ENCODE results near the gene ZNF689.

The ZNF689 gene

GRCh38 chr16:30628628-30629540, 18.7 kb upstream of the ZNF689 start:
- TF ChIP-seq JUND (IDR thresholded peaks at IDR 0.05; ENCODE audit: low read depth) = no peak
- peak; percentile 48 to 87 for DNase-seq (ENCODE audit: low read depth in 1 of 2, low spot score in 1 of 2)
- in situ Hi-C loops (cut with HindIII; ENCODE audit: low pct_unique_long_range_greater_than_20kb, low sequenced_read_pairs) = loop anchor here (25.0 kb wide), 1 partner anchor 192 kb away; the partner anchor contains the start of genes DCTPP1 and SEPHS2

- TF ChIP-seq JUND (IDR thresholded peaks at IDR 0.05; ENCODE audit: low read depth) = no peak
- in situ Hi-C loops (cut with HindIII; ENCODE audit: low pct_unique_long_range_greater_than_20kb, low sequenced_read_pairs) = loop anchor here (25.0 kb wide), 1 partner anchor 189 kb away; the partner anchor contains the start of genes DCTPP1 and SEPHS2
- no peak for DNase-seq (ENCODE audit: low read depth in 1 of 2, low spot score in 1 of 2)
These were observed 16.0 kb upstream of the ZNF689 start for GRCh38 chr16:30626236-30626635.

- peak in 1 of 2 experiments; percentile 60 for DNase-seq (ENCODE audit: low read depth in 1 of 2, low spot score in 1 of 2)
- in situ Hi-C loops (cut with HindIII; ENCODE audit: low pct_unique_long_range_greater_than_20kb, low sequenced_read_pairs) = no loop called here
- no peak for TF ChIP-seq JUND (IDR thresholded peaks at IDR 0.05; ENCODE audit: low read depth)
These were observed 13.5 kb upstream of the ZNF689 start for GRCh38 chr16:30623536-30624283.

- in situ Hi-C loops (cut with HindIII; ENCODE audit: low pct_unique_long_range_greater_than_20kb, low sequenced_read_pairs) = no loop called here
- no peak for TF ChIP-seq JUND (IDR thresholded peaks at IDR 0.05; ENCODE audit: low read depth)
- DNase-seq (ENCODE audit: low read depth in 1 of 2, low spot score in 1 of 2) = no peak
These were observed 12.4 kb upstream of the ZNF689 start for GRCh38 chr16:30622455-30623032.

- TF ChIP-seq JUND (IDR thresholded peaks at IDR 0.05; ENCODE audit: low read depth) = no peak
- in situ Hi-C loops (cut with HindIII; ENCODE audit: low pct_unique_long_range_greater_than_20kb, low sequenced_read_pairs) = no loop called here
- DNase-seq (ENCODE audit: low read depth in 1 of 2, low spot score in 1 of 2) = peak in 1 of 2 experiments; percentile 30
These were observed 11.6 kb upstream of the ZNF689 start for GRCh38 chr16:30621765-30622164.

- in situ Hi-C loops (cut with HindIII; ENCODE audit: low pct_unique_long_range_greater_than_20kb, low sequenced_read_pairs) = no loop called here
- TF ChIP-seq JUND (IDR thresholded peaks at IDR 0.05; ENCODE audit: low read depth) = no peak
- peak in 1 of 2 experiments; percentile 57 for DNase-seq (ENCODE audit: low read depth in 1 of 2, low spot score in 1 of 2)
These were observed 10.0 kb upstream of the ZNF689 start for GRCh38 chr16:30620169-30620568.

GRCh38 chr16:30619638-30620037, 9.4 kb upstream of the ZNF689 start:
- no peak for TF ChIP-seq JUND (IDR thresholded peaks at IDR 0.05; ENCODE audit: low read depth)
- in situ Hi-C loops (cut with HindIII; ENCODE audit: low pct_unique_long_range_greater_than_20kb, low sequenced_read_pairs) = no loop called here
- DNase-seq (ENCODE audit: low read depth in 1 of 2, low spot score in 1 of 2) = peak in 1 of 2 experiments; percentile 40

GRCh38 chr16:30619202-30619601, 9.0 kb upstream of the ZNF689 start:
- no peak for DNase-seq (ENCODE audit: low read depth in 1 of 2, low spot score in 1 of 2)
- in situ Hi-C loops (cut with HindIII; ENCODE audit: low pct_unique_long_range_greater_than_20kb, low sequenced_read_pairs) = no loop called here
- no peak for TF ChIP-seq JUND (IDR thresholded peaks at IDR 0.05; ENCODE audit: low read depth)

GRCh38 chr16:30615358-30616091, 5.3 kb upstream of the ZNF689 start:
- peak in 1 of 2 experiments; percentile 88 for DNase-seq (ENCODE audit: low read depth in 1 of 2, low spot score in 1 of 2)
- in situ Hi-C loops (cut with HindIII; ENCODE audit: low pct_unique_long_range_greater_than_20kb, low sequenced_read_pairs) = no loop called here
- TF ChIP-seq JUND (IDR thresholded peaks at IDR 0.05; ENCODE audit: low read depth) = no peak

- no peak for TF ChIP-seq JUND (IDR thresholded peaks at IDR 0.05; ENCODE audit: low read depth)
- in situ Hi-C loops (cut with HindIII; ENCODE audit: low pct_unique_long_range_greater_than_20kb, low sequenced_read_pairs) = no loop called here
- peak; percentile 53 to 70 for DNase-seq (ENCODE audit: low read depth in 1 of 2, low spot score in 1 of 2)
These were observed 925 bp downstream of the ZNF689 start for GRCh38 chr16:30609002-30609925.

- DNase-seq (ENCODE audit: low read depth in 1 of 2, low spot score in 1 of 2) = no peak
- in situ Hi-C loops (cut with HindIII; ENCODE audit: low pct_unique_long_range_greater_than_20kb, low sequenced_read_pairs) = no loop called here
- no peak for TF ChIP-seq JUND (IDR thresholded peaks at IDR 0.05; ENCODE audit: low read depth)
These were observed 4.2 kb downstream of the ZNF689 start for GRCh38 chr16:30606004-30606403.

Data from T47D (cell line).